ENCODE measurements around the gene SPHK1.

Gene SPHK1

DNA sequence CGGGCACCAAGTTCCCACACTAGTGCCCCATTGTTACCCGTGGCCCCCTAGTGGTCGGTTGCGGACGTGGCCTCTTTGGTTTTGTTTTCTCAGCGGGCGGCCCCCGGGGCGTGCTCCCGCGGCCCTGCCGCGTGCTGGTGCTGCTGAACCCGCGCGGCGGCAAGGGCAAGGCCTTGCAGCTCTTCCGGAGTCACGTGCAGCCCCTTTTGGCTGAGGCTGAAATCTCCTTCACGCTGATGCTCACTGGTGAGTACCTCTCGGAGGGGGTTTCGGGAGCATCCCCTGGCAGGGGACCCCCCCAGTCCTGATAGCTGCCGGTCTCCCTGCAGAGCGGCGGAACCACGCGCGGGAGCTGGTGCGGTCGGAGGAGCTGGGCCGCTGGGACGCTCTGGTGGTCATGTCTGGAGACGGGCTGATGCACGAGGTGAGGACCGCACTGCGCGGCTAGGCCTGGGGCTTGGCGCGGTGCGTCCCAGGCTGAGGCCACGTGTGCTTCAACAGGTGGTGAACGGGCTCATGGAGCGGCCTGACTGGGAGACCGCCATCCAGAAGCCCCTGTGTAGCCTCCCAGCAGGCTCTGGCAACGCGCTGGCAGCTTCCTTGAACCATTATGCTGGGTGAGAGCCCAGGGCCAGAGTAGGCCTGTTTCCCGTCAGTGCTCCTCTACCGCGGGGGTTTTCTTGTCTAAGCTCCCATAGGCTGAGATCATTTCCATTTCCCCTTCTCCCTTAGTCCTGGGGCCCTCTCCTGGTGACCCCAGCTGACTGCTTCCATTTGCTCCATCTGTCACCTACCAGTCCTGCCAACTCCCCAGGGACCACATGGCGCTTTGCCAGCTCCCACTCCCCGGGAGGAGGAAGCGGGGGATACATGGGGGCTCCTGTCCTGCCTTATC lies 1.7 kb downstream of the SPHK1 start:
- TF ChIP-seq ZFP3 (CRISPR knock-in tag; IDR thresholded peaks at IDR 0.05) (peak; percentile 26; the same call in 1 of the 2 replicates), GLIS3 (CRISPR knock-in tag; IDR thresholded peaks at IDR 0.05) (no peak)
- TF ChIP-seq, protein P1, sequence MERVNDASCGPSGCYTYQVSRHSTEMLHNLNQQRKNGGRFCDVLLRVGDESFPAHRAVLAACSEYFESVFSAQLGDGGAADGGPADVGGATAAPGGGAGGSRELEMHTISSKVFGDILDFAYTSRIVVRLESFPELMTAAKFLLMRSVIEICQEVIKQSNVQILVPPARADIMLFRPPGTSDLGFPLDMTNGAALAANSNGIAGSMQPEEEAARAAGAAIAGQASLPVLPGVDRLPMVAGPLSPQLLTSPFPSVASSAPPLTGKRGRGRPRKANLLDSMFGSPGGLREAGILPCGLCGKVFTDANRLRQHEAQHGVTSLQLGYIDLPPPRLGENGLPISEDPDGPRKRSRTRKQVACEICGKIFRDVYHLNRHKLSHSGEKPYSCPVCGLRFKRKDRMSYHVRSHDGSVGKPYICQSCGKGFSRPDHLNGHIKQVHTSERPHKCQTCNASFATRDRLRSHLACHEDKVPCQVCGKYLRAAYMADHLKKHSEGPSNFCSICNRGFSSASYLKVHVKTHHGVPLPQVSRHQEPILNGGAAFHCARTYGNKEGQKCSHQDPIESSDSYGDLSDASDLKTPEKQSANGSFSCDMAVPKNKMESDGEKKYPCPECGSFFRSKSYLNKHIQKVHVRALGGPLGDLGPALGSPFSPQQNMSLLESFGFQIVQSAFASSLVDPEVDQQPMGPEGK (CRISPR knock-in tag; IDR thresholded peaks at IDR 0.05; ENCODE audit: borderline replicate concordance): peak; percentile 38; the same call in 1 of the 2 replicates
- ATAC-seq: peak; percentile 64

DNA sequence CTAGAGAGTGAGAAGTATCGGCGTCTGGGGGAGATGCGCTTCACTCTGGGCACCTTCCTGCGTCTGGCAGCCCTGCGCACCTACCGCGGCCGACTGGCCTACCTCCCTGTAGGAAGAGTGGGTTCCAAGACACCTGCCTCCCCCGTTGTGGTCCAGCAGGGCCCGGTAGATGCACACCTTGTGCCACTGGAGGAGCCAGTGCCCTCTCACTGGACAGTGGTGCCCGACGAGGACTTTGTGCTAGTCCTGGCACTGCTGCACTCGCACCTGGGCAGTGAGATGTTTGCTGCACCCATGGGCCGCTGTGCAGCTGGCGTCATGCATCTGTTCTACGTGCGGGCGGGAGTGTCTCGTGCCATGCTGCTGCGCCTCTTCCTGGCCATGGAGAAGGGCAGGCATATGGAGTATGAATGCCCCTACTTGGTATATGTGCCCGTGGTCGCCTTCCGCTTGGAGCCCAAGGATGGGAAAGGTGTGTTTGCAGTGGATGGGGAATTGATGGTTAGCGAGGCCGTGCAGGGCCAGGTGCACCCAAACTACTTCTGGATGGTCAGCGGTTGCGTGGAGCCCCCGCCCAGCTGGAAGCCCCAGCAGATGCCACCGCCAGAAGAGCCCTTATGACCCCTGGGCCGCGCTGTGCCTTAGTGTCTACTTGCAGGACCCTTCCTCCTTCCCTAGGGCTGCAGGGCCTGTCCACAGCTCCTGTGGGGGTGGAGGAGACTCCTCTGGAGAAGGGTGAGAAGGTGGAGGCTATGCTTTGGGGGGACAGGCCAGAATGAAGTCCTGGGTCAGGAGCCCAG lies 2.8 kb downstream of the SPHK1 start:
- ATAC-seq: no peak
- TF ChIP-seq ESRRG (CRISPR knock-in tag; IDR thresholded peaks at IDR 0.05) (no peak), PPARA (CRISPR knock-in tag; IDR thresholded peaks at IDR 0.05; ENCODE audit: borderline replicate concordance) (no peak), RARB (CRISPR knock-in tag; IDR thresholded peaks at IDR 0.05) (no peak), BACH2 (CRISPR knock-in tag; IDR thresholded peaks at IDR 0.05; ENCODE audit: borderline replicate concordance) (no peak), OSR1 (CRISPR knock-in tag; IDR thresholded peaks at IDR 0.05) (no peak), SNAI2 (CRISPR knock-in tag; IDR thresholded peaks at IDR 0.05) (no peak), ZNF565 (CRISPR knock-in tag; conservative IDR thresholded peaks at IDR 0.05; ENCODE audit: low read depth) (no peak), ZNF8 (CRISPR knock-in tag; IDR thresholded peaks at IDR 0.05) (no peak), ZC3H10 (CRISPR knock-in tag; IDR thresholded peaks at IDR 0.05) (no peak), ZNF70 (CRISPR knock-in tag; IDR thresholded peaks at IDR 0.05) (no peak), TCF4 (CRISPR knock-in tag; IDR thresholded peaks at IDR 0.05; ENCODE audit: borderline replicate concordance) (no peak), ISL1 (CRISPR knock-in tag; IDR thresholded peaks at IDR 0.05) (no peak)
- TF ChIP-seq, protein P2, sequence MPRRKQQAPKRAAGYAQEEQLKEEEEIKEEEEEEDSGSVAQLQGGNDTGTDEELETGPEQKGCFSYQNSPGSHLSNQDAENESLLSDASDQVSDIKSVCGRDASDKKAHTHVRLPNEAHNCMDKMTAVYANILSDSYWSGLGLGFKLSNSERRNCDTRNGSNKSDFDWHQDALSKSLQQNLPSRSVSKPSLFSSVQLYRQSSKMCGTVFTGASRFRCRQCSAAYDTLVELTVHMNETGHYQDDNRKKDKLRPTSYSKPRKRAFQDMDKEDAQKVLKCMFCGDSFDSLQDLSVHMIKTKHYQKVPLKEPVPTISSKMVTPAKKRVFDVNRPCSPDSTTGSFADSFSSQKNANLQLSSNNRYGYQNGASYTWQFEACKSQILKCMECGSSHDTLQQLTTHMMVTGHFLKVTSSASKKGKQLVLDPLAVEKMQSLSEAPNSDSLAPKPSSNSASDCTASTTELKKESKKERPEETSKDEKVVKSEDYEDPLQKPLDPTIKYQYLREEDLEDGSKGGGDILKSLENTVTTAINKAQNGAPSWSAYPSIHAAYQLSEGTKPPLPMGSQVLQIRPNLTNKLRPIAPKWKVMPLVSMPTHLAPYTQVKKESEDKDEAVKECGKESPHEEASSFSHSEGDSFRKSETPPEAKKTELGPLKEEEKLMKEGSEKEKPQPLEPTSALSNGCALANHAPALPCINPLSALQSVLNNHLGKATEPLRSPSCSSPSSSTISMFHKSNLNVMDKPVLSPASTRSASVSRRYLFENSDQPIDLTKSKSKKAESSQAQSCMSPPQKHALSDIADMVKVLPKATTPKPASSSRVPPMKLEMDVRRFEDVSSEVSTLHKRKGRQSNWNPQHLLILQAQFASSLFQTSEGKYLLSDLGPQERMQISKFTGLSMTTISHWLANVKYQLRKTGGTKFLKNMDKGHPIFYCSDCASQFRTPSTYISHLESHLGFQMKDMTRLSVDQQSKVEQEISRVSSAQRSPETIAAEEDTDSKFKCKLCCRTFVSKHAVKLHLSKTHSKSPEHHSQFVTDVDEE (CRISPR knock-in tag; IDR thresholded peaks at IDR 0.05): no peak
- TF ChIP-seq, protein P3, sequence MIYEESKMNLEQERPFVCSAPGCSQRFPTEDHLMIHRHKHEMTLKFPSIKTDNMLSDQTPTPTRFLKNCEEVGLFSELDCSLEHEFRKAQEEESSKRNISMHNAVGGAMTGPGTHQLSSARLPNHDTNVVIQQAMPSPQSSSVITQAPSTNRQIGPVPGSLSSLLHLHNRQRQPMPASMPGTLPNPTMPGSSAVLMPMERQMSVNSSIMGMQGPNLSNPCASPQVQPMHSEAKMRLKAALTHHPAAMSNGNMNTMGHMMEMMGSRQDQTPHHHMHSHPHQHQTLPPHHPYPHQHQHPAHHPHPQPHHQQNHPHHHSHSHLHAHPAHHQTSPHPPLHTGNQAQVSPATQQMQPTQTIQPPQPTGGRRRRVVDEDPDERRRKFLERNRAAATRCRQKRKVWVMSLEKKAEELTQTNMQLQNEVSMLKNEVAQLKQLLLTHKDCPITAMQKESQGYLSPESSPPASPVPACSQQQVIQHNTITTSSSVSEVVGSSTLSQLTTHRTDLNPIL (CRISPR knock-in tag; IDR thresholded peaks at IDR 0.05; ENCODE audit: low read depth): no peak
- TF ChIP-seq, protein P1 (CRISPR knock-in tag; IDR thresholded peaks at IDR 0.05; ENCODE audit: borderline replicate concordance): no peak
- TF ChIP-seq, protein P4, sequence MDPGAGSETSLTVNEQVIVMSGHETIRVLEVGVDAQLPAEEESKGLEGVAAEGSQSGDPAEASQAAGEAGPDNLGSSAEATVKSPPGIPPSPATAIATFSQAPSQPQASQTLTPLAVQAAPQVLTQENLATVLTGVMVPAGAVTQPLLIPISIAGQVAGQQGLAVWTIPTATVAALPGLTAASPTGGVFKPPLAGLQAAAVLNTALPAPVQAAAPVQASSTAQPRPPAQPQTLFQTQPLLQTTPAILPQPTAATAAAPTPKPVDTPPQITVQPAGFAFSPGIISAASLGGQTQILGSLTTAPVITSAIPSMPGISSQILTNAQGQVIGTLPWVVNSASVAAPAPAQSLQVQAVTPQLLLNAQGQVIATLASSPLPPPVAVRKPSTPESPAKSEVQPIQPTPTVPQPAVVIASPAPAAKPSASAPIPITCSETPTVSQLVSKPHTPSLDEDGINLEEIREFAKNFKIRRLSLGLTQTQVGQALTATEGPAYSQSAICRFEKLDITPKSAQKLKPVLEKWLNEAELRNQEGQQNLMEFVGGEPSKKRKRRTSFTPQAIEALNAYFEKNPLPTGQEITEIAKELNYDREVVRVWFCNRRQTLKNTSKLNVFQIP (CRISPR knock-in tag; IDR thresholded peaks at IDR 0.05; ENCODE audit: borderline replicate concordance, low read depth): no peak

All from SK-N-SH treated with all-trans-retinoic acid at 6 μM for 48 hours (cell line).